Keratinocyte (primary cell): ENCODE measurements around the gene CCR5AS.

Experiments used
- EZH2 ChIP-seq: IDR thresholded peaks from one replicate; pipeline ENCODE4 v1.6.1; 2012; ENCODE audit warnings: inconsistent platforms, mild to moderate bottlenecking, low read length, moderate library complexity
- TF ChIP-seq, protein P1 (sequence below), 3 experiments: IDR thresholded peaks in 1 of 3; conservative IDR thresholded peaks in 1 of 3; optimal IDR thresholded peaks in 1 of 3; 2 replicates in 2 of 3; 3 replicates in 1 of 3; pipeline versions ENCODE3 to v1.5.1; 2011; ENCODE audit warnings: low read length in 3 of 3, mild to moderate bottlenecking in 3 of 3, moderate library complexity in 2 of 3, control low read depth in 1 of 3, inconsistent platforms in 1 of 3; ENCODE audit not compliant: insufficient read depth in 2 of 3; ENCODE audit errors: extremely low read depth in 1 of 3

DNA sequence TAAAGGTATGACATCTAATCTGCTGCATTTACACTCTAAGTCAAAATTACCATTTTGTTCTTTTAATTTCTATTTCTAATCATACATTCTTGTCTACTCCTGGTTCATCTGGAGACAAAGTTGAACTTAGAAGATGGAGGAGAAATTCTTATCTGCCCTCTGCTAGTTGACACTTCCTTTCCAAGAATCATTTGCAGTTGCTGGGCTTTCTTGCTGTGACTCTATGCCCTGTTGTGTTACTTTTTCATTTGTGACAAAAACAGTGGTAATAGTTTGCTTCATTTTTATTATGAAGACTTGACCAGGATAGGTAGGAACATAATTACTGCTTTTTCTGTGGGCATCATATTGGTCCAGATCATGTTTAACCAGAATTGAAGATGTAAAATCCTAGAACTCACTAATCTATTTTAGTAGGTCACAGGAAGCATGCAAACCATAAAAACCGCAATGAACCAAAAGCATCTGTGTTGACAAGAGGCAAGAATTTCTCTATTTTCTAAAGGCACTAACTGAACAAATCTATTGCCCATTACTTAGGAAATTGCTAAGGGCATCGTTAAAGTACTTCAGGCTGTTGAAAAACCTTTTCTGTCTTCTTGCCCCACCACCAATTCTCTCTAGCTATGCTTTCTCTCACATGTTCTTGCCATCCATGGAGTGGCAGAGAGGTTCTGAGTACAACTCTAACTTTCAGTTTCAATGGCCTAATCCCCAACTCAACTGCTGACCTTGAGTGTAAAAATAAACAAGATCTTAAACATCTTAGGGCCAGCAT lies 57.2 kb downstream of the CCR5AS start:
- TF ChIP-seq, protein P1, sequence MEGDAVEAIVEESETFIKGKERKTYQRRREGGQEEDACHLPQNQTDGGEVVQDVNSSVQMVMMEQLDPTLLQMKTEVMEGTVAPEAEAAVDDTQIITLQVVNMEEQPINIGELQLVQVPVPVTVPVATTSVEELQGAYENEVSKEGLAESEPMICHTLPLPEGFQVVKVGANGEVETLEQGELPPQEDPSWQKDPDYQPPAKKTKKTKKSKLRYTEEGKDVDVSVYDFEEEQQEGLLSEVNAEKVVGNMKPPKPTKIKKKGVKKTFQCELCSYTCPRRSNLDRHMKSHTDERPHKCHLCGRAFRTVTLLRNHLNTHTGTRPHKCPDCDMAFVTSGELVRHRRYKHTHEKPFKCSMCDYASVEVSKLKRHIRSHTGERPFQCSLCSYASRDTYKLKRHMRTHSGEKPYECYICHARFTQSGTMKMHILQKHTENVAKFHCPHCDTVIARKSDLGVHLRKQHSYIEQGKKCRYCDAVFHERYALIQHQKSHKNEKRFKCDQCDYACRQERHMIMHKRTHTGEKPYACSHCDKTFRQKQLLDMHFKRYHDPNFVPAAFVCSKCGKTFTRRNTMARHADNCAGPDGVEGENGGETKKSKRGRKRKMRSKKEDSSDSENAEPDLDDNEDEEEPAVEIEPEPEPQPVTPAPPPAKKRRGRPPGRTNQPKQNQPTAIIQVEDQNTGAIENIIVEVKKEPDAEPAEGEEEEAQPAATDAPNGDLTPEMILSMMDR (optimal IDR thresholded peaks at IDR 0.05 in 1 of 3, IDR thresholded peaks at IDR 0.05 in 1 of 3, conservative IDR thresholded peaks at IDR 0.05 in 1 of 3; ENCODE audit: extremely low read depth in 1 of 3, insufficient read depth in 2 of 3, low read length in 3 of 3), result no peak
- TF ChIP-seq EZH2, result no peak
